SK-N-SH (cell line): Measurements from ENCODE around the gene NR2F1. TPM values are rescaled to one million over a fixed set of nuclear protein-coding genes. Genes with fewer than 3 reads are reported as not detected.

Experiments used
- CTCF ChIA-PET: fragments of 300-600, 350-600 bp; formaldehyde crosslinking; extraction: SDS; loops from one replicate; lab custom pipeline; 2021; lab: Yijun Ruan, JAX
- POLR2A ChIA-PET: fragments of 350-600 bp; sonication (Branson Sonifier 250); formaldehyde crosslinking; extraction: SDS; loops from one replicate; lab custom pipeline; 2020; ENCODE audit warnings: antibody characterized with exemption, inconsistent platforms; lab: Yijun Ruan, JAX
- DNase-seq: peaks from one replicate; pipeline ENCODE4 v3.0.0; 2012
- H2AFZ ChIP-seq: fragments of 200-600 bp; sonication (generic); 2 replicates; pipeline ENCODE4 v1.8.1; 2016; ENCODE audit warnings: antibody characterized with exemption, mild to moderate bottlenecking, low read depth
- H3F3A ChIP-seq: fragments of 200-600 bp; sonication (generic); replicated peaks from 2 replicates; pipeline ENCODE3; 2016; ENCODE audit warnings: antibody characterized with exemption, mild to moderate bottlenecking; ENCODE audit not compliant: insufficient read depth
- H3K27ac ChIP-seq, 2 experiments: fragments of 200-500 bp in 1 of 2; fragments of 200-600 bp in 1 of 2; sonication (Bioruptor generic) in 1 of 2; sonication (generic), shearing (Covaris generic) in 1 of 2; 2 replicates each; pipeline versions ENCODE4 v1.5.1 to v1.6.1; 2014 to 2016; ENCODE audit warnings: low read depth in 2 of 2, inconsistent platforms in 1 of 2, low read length in 1 of 2, mild to moderate bottlenecking in 1 of 2, mixed read lengths in 1 of 2
- H3K27me3 ChIP-seq: fragments of 200-600 bp; sonication (generic), shearing (Covaris generic); 2 replicates; pipeline ENCODE4 v1.6.1; 2016; ENCODE audit warnings: mixed run types; ENCODE audit not compliant: insufficient read depth
- H3K36me3 ChIP-seq, 2 experiments: fragments of 200-500 bp in 1 of 2; fragments of 200-600 bp in 1 of 2; sonication (Bioruptor generic) in 1 of 2; sonication (generic) in 1 of 2; replicated peaks in 1 of 2; 2 replicates each; pipeline versions ENCODE3 to v1.5.1; 2014 to 2016; ENCODE audit warnings: low read length in 1 of 2, mild to moderate bottlenecking in 1 of 2; ENCODE audit not compliant: insufficient read depth in 2 of 2, control insufficient read depth in 1 of 2
- H3K4me1 ChIP-seq, 2 experiments: fragments of 200-500 bp in 1 of 2; fragments of 200-600 bp in 1 of 2; sonication (Bioruptor generic) in 1 of 2; sonication (generic), shearing (Covaris generic) in 1 of 2; 2 replicates each; pipeline versions ENCODE4 v1.5.1 to v1.6.1; 2014 to 2016; ENCODE audit warnings: low read depth in 1 of 2, low read length in 1 of 2, mixed run types in 1 of 2; ENCODE audit not compliant: insufficient read depth in 2 of 2, control insufficient read depth in 1 of 2
- H3K4me2 ChIP-seq: fragments of 200-600 bp; sonication (generic), shearing (Covaris generic); 2 replicates; pipeline ENCODE4 v1.6.1; 2017; ENCODE audit warnings: mixed run types
- H3K4me3 ChIP-seq, 2 experiments: fragments of 200-500 bp in 1 of 2; fragments of 200-600 bp in 1 of 2; sonication (Bioruptor generic) in 1 of 2; sonication (generic), shearing (Covaris generic) in 1 of 2; 2 replicates each; pipeline versions ENCODE4 v1.5.1 to v1.8.1; 2014 to 2016; ENCODE audit warnings: low read depth in 2 of 2, inconsistent platforms in 1 of 2, low read length in 1 of 2, mild to moderate bottlenecking in 1 of 2, mixed read lengths in 1 of 2, moderate library complexity in 1 of 2
- H3K79me2 ChIP-seq: fragments of 200-600 bp; sonication (generic); 2 replicates; pipeline ENCODE4 v1.8.1; 2017; ENCODE audit warnings: mild to moderate bottlenecking; ENCODE audit not compliant: insufficient read depth
- H3K9ac ChIP-seq: fragments of 200-600 bp; sonication (generic); 2 replicates; pipeline ENCODE4 v1.6.1; 2017; ENCODE audit warnings: mixed run types
- H3K9me2 ChIP-seq: fragments of 200-600 bp; sonication (generic); 2 replicates; pipeline ENCODE4 v1.6.1; 2017; ENCODE audit warnings: mixed run types
- H3K9me3 ChIP-seq: fragments of 200-600 bp; sonication (generic); 2 replicates; pipeline ENCODE4 v1.6.1; 2017; ENCODE audit warnings: mixed run types, mild to moderate bottlenecking, moderate library complexity
- H4K20me1 ChIP-seq: fragments of 200-600 bp; sonication (generic); 2 replicates; pipeline ENCODE4 v1.6.1; 2017; ENCODE audit warnings: mild to moderate bottlenecking, mixed run types; ENCODE audit not compliant: insufficient read depth
- CHD2 ChIP-seq: fragments of 150-350 bp; IDR thresholded peaks from 2 replicates; pipeline ENCODE4 v1.6.1; 2018; ENCODE audit warnings: low read length; ENCODE audit not compliant: partially characterized antibody
- FOSL2 ChIP-seq: IDR thresholded peaks from 2 replicates; pipeline ENCODE4 v1.4.0; 2012; ENCODE audit warnings: low read depth, mild to moderate bottlenecking, moderate library complexity, borderline replicate concordance
- GATA2 ChIP-seq: sonication (generic); formaldehyde crosslinking; IDR thresholded peaks from 2 replicates; pipeline ENCODE4 v1.5.0; 2020; ENCODE audit warnings: mild to moderate bottlenecking, missing genetic modification reagents
- RAD21 ChIP-seq: IDR thresholded peaks from 2 replicates; pipeline ENCODE4 v1.6.1; 2012; ENCODE audit warnings: mild to moderate bottlenecking, low read length
- RCOR1 ChIP-seq: fragments of 150-350 bp; IDR thresholded peaks from 2 replicates; pipeline ENCODE4 v1.6.1; 2017; ENCODE audit warnings: antibody characterized with exemption, low read length
- RXRA ChIP-seq: IDR thresholded peaks from 2 replicates; pipeline ENCODE4 v1.4.0; 2012; ENCODE audit warnings: low read depth, mild to moderate bottlenecking, borderline replicate concordance
- SIN3A ChIP-seq: IDR thresholded peaks from 2 replicates; pipeline ENCODE4 v1.6.1; 2012; ENCODE audit warnings: low read depth, mild to moderate bottlenecking, low read length, moderate library complexity, borderline replicate concordance
- TAF1 ChIP-seq: IDR thresholded peaks from 2 replicates; pipeline ENCODE4 v1.6.1; 2012; ENCODE audit warnings: low read depth, mild to moderate bottlenecking, low read length, moderate library complexity, borderline replicate concordance
- TCF12 ChIP-seq: IDR thresholded peaks from 2 replicates; pipeline ENCODE4 v1.4.0; 2012
- TEAD4 ChIP-seq: IDR thresholded peaks from 2 replicates; pipeline ENCODE4 v1.4.0; 2012; ENCODE audit warnings: mild to moderate bottlenecking, borderline replicate concordance; ENCODE audit not compliant: insufficient read depth
- YY1 ChIP-seq: IDR thresholded peaks from 2 replicates; pipeline ENCODE4 v1.4.0; 2012; ENCODE audit warnings: low read depth, mild to moderate bottlenecking
- WGBS: methylation state at CpG from one replicate; pipeline ENCODE4 v1.1.6; 2017; ENCODE audit warnings: low lambda C conversion rate; 5-methylcytosine and 5-hydroxymethylcytosine counted together
- polyA plus RNA-seq, 3 experiments: library from polyadenylated mRNA; depleted of rRNA; stranded (reverse); fragments of >200 nt; gene quantifications; 2 replicates each; pipeline ENCODE4 v1.2.3, GENCODE V29; 2012
- TF ChIP-seq, protein P1 (sequence below): fragments of 150-350 bp; IDR thresholded peaks from 2 replicates; pipeline ENCODE4 v1.6.1; 2016; ENCODE audit warnings: mild to moderate bottlenecking, low read depth, low read length
- TF ChIP-seq, protein P2 (sequence below): IDR thresholded peaks from 2 replicates; pipeline ENCODE4 v1.6.1; 2012; ENCODE audit warnings: mild to moderate bottlenecking, low read depth, low read length, moderate library complexity
- TF ChIP-seq, protein P3 (sequence below): IDR thresholded peaks from 2 replicates; pipeline ENCODE4; 2012
- TF ChIP-seq, protein P4 (sequence below): IDR thresholded peaks from 2 replicates; pipeline ENCODE4 v1.4.0; 2012; ENCODE audit warnings: low read depth
- TF ChIP-seq, protein P5 (sequence below): fragments of 150-350 bp; IDR thresholded peaks from 2 replicates; pipeline ENCODE4 v1.6.1; 2017; ENCODE audit warnings: antibody characterized with exemption, low read length, low read depth, borderline replicate concordance

The NR2F1 gene
- polyA plus RNA-seq, 1 of the 3 experiments (the other 2 are of a cell fraction), result 47.1 TPM

DNA sequence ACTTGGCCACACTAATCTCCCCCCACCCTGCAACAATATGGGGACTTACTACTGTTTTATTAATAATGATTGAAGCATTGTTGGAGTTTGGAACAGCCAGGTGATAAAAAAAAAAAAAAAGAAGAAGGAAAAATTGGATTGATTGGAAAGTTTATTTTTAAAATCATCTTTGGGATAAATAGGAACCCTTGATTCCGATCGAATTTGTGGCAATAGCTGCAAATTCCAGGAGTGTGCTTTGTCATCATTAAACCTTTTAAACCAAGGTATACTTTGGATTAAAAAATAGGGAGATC is 907 bp upstream of the NR2F1 start:
- ChIA-PET POLR2A (interaction anchor here (0.6 to 1.6 kb wide), 6 partner anchors 19 to 1134 kb away, joined by 3 to 18 read pairs (median 5); no protein-coding TSS in a partner anchor), CTCF (interaction anchor here (0.6 to 2.9 kb wide), 10 partner anchors 19 to 1312 kb away, joined by 3 to 16 read pairs (median 4); no protein-coding TSS in a partner anchor)
- peaks cover 28% of the 10 kb centered on the region for H3F3A ChIP-seq
- peak overlapping the region; percentile 74 to 87 for H3K4me3 ChIP-seq
- peak overlapping the region; percentile 86 for H2AFZ ChIP-seq
- no peak for DNase-seq
- TF ChIP-seq, protein P1, sequence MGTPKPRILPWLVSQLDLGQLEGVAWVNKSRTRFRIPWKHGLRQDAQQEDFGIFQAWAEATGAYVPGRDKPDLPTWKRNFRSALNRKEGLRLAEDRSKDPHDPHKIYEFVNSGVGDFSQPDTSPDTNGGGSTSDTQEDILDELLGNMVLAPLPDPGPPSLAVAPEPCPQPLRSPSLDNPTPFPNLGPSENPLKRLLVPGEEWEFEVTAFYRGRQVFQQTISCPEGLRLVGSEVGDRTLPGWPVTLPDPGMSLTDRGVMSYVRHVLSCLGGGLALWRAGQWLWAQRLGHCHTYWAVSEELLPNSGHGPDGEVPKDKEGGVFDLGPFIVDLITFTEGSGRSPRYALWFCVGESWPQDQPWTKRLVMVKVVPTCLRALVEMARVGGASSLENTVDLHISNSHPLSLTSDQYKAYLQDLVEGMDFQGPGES, result no peak
- TF ChIP-seq TCF12 (no peak), RAD21 (no peak), TAF1 (no peak), GATA2 (CRISPR knock-in tag) (no peak), CHD2 (no peak), YY1 (no peak), RXRA (no peak), FOSL2 (no peak), SIN3A (no peak), RCOR1 (no peak), TEAD4 (no peak)
- TF ChIP-seq, protein P2, sequence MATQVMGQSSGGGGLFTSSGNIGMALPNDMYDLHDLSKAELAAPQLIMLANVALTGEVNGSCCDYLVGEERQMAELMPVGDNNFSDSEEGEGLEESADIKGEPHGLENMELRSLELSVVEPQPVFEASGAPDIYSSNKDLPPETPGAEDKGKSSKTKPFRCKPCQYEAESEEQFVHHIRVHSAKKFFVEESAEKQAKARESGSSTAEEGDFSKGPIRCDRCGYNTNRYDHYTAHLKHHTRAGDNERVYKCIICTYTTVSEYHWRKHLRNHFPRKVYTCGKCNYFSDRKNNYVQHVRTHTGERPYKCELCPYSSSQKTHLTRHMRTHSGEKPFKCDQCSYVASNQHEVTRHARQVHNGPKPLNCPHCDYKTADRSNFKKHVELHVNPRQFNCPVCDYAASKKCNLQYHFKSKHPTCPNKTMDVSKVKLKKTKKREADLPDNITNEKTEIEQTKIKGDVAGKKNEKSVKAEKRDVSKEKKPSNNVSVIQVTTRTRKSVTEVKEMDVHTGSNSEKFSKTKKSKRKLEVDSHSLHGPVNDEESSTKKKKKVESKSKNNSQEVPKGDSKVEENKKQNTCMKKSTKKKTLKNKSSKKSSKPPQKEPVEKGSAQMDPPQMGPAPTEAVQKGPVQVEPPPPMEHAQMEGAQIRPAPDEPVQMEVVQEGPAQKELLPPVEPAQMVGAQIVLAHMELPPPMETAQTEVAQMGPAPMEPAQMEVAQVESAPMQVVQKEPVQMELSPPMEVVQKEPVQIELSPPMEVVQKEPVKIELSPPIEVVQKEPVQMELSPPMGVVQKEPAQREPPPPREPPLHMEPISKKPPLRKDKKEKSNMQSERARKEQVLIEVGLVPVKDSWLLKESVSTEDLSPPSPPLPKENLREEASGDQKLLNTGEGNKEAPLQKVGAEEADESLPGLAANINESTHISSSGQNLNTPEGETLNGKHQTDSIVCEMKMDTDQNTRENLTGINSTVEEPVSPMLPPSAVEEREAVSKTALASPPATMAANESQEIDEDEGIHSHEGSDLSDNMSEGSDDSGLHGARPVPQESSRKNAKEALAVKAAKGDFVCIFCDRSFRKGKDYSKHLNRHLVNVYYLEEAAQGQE, result no peak
- TF ChIP-seq, protein P3, sequence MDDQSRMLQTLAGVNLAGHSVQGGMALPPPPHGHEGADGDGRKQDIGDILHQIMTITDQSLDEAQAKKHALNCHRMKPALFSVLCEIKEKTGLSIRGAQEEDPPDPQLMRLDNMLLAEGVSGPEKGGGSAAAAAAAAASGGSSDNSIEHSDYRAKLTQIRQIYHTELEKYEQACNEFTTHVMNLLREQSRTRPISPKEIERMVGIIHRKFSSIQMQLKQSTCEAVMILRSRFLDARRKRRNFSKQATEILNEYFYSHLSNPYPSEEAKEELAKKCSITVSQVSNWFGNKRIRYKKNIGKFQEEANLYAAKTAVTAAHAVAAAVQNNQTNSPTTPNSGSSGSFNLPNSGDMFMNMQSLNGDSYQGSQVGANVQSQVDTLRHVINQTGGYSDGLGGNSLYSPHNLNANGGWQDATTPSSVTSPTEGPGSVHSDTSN, result no peak
- TF ChIP-seq, protein P4, sequence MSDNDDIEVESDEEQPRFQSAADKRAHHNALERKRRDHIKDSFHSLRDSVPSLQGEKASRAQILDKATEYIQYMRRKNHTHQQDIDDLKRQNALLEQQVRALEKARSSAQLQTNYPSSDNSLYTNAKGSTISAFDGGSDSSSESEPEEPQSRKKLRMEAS, result no peak
- TF ChIP-seq, protein P5, sequence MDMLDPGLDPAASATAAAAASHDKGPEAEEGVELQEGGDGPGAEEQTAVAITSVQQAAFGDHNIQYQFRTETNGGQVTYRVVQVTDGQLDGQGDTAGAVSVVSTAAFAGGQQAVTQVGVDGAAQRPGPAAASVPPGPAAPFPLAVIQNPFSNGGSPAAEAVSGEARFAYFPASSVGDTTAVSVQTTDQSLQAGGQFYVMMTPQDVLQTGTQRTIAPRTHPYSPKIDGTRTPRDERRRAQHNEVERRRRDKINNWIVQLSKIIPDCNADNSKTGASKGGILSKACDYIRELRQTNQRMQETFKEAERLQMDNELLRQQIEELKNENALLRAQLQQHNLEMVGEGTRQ, result no peak
- peak overlapping the region; percentile 70 to 92 for H3K27ac ChIP-seq
- no peaks in the 10 kb centered on the region for H3K27me3 ChIP-seq
- H3K4me2 ChIP-seq, result peak overlapping the region; percentile 83
- H3K79me2 ChIP-seq, result peaks cover 74% of the 10 kb centered on the region
- no peaks in the 10 kb centered on the region; the same call in 1 of the 2 replicates for H4K20me1 ChIP-seq
- H3K9me3 ChIP-seq, result no peaks in the 10 kb centered on the region
- WGBS, result 0% methylated on average over 2 of the region's 2 CpGs
- H3K9ac ChIP-seq, result peak overlapping the region; percentile 80
- H3K9me2 ChIP-seq, result no peaks in the 10 kb centered on the region
- H3K36me3 ChIP-seq, result peaks cover 0 to 4% of the 10 kb centered on the region in 2 experiments
- H3K4me1 ChIP-seq, result peaks cover 5 to 6% of the 10 kb centered on the region in 2 experiments; a peak in 3 of 4 replicates
